ENCODE measurements around the gene MRPL54.

The MRPL54 gene

GRCh38 chr19:3762501-3763459 is at the start of gene MRPL54:
Gene MRPL54, plus strand, starts transcription at chr19:3762682. Its CDS starts 19 bp downstream, at chr19:3762701.
- DNase-seq: peak; percentile 85

DNA sequence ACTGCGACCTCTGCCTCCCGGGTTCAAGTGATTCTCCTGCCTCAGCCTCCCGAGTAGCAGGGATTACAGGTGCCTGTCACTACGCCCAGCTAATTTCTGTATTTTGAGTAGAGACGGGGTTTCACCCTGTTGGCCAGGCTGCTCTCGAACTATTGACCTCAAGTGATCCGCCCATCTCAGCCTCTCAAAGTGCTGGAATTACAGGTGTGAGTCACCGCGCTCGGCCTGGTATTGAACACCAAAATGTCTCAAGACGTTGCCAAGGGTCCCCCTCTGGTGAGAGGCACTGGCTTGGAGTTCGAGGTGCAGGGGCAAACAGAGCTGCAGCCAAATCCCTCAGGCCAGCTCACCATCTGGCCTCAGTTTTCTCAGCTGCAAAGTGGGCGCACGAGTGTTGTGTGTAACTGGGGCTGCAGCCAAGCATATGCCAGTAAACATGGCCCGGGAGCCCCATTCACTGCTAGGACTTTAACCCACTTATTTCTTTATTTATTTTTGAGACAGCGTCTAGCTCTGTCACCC is 46.3 kb upstream of the MRPL54 start:
- DNase-seq: no peak

DNA sequence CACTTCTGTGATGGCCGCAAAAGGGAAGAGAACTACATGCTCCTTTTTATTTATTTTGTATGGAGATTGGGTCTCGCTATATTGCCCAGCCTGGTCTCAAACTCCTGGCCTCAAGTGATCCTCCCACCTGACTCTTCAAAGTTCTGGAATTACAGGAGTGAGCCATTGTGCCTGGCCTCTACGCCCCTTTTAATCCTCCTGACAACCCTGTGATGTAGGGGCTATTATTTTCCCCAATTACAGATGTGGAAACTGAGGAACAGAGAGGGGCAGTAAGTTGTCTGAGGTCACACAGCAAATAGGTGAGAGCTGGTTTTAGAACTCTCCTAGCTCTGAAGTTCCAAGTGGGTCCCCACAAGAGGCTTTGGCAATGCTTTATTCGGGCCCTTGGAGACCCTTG is 42.6 kb upstream of the MRPL54 start:
- DNase-seq: no peak

GRCh38 chr19:3720349-3720917 is 42.0 kb upstream of the MRPL54 start:
- no peak for DNase-seq

GRCh38 chr19:3721131-3721886 is 41.2 kb upstream of the MRPL54 start:
- DNase-seq: peak; percentile 47

- DNase-seq: no peak
These were observed 40.5 kb upstream of the MRPL54 start for GRCh38 chr19:3721887-3722442.

DNA sequence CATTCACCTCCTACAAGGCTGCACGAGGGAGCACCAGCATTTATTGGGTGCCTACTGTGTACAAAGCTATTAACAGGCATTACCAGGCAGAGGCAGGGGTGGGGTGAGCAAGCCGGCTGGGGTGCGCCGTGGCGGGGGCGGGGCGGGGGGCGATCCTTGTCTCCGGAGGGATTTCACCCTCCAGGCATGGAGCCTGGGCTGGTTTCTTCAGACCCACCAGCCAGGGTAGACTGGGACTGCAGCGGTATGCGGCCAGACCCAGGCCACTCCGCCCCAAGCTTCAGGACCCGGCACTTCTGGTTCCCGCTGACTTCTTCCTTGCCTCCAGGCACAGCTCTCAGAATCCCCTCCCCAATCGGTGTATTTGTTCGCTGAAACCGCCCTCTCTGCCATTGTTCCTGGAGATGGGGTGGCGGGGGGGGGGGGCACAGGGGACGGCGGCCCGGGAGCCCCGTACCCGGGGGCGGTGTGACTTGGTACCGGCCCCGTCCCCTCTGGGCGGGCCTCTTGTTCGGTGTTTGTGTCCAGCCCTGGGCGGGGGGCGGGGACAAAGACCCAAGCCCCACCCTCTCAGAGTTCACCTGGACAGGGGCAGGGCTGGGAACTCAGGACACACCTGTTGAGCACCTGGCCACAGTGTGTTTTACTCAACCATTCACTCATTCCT is 39.9 kb upstream of the MRPL54 start:
- no peak for DNase-seq

GRCh38 chr19:3723110-3723488 is 39.4 kb upstream of the MRPL54 start:
- no peak for DNase-seq

DNA sequence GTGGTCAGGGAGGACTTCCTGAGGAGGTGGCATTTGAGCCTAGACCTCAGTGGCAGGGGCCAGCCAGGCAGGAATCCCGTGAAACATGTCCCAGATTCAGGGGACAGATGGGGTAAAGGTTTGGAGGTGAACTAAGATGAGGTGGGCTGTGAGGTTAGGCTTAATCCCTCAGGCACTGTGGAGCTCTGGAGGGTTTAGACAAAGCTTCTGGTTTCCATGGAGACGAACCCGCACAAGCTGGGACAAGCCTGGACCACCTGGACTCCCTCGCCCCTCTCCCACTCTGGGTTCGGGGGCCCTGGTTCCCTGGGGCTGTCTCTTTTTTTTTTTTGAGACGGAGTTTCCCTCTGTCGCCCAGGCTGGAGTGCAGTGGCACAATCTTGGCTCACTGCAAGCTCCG is 38.6 kb upstream of the MRPL54 start:
- no peak for DNase-seq

DNA sequence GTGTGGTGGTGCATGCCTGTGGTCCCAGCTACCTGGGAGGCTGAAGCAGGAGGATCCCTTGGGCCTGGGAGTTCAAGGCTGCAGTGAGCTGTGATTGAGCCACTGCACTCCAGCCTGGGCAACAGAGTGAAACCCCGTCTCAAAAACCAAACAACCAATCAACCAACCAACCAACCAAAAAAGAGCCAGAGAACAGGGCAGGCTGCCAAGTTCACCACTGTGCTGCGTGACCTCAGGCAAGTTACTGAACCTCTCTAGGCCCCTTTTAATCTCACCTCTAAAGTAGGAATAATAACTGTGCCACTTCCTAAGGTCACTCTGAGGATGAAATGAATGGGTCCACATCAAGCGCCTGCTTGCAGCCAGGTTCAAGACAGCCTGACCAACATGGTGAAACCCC is 37.4 kb upstream of the MRPL54 start:
- no peak for DNase-seq

GRCh38 chr19:3725640-3726310 is 36.7 kb upstream of the MRPL54 start:
- DNase-seq: no peak

DNA sequence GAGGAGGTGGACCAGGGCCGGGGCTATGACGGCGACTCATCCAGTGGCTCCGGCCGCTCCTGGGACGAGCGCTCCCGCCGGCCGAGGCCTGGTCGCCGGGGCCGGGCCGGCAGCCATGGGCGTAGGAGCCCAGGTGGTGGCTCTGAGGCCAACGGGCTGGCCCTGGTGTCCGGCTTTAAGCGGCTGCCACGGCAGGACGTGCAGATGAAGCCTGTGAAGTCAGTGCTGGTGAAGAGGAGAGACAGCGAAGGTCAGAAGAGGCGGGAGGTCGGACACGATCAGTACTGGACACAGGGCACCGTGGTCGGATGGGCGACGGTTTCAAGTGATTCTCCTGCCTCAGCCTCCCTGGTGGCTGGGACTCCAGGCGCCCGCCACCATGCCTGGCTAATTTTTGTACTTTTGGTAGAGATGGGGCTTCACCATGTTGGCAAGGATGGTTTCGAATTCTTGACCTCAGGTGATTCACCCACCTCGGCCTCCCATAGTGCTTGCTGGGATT is 32.0 kb upstream of the MRPL54 start:
- no peak for DNase-seq

DNA sequence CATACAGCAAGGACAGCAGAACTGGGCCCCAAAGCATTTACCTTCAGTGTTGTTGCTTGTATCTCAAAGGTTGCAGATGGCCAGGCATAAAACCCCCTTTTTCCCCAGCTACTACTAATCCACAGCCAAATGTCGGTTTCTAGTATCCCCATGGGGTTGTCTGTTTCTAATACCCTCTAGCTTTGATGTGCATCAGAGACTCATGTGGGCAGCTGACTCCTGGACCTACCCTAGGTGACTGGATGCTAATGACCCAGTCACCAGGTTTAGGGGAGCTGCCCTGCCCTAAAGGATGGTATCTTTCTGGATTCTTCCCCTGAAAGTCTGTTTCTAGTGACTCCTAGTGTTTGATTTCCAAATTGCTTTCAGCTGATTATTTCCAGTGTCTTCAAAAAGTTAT is 30.4 kb upstream of the MRPL54 start:
- DNase-seq: no peak

GRCh38 chr19:3733549-3734309 is 28.8 kb upstream of the MRPL54 start:
- DNase-seq: no peak

DNA sequence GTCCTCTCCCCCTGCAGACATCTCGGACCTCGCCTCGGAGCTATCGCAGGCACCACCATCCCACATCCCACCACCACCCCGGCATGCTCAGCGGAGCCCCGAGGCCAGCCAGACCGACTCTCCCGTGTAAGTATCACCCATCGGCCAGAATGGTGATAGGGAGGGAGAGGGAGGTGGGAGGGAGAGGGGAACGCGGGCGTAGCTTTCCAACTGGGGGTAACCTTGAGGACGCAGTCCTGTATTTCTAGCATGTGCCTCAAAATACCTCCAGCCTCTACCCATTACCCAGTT is 28.2 kb upstream of the MRPL54 start:
- DNase-seq: no peak

- no peak for DNase-seq
These were observed 26.3 kb upstream of the MRPL54 start for GRCh38 chr19:3736106-3736724.

DNA sequence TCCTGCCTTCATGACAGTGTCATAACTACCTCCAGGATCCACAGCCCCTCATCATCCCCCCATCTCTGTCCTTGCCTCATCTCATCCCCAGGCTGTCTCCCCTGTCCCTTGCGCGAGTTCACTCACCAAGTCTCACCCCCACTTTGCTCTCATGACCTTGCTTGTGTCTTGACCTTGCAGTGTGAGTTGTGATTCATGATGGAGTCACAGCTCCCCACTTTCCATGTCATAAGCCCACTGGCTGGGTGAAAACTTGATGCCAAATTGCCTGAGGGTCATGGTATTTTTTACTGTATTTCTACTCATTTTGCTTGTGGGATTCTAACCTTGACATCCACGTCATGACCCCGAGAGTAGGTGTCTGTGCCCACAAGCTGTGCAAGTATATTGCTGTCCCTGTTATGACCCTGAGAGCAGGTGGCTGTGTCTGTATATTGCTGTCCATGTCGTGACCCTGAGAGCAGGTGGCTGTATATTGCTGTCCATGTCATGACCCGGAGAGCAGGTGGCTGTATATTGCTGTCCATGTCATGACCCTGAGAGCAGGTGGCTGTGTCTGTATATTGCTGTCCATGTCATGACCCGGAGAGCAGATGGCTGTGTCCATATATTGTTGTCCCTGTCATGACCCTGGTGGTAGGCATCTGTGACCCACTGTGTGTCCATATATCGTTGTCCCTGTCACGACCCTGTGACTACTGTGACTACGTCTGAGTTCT is 24.8 kb upstream of the MRPL54 start:
- DNase-seq: no peak

DNA sequence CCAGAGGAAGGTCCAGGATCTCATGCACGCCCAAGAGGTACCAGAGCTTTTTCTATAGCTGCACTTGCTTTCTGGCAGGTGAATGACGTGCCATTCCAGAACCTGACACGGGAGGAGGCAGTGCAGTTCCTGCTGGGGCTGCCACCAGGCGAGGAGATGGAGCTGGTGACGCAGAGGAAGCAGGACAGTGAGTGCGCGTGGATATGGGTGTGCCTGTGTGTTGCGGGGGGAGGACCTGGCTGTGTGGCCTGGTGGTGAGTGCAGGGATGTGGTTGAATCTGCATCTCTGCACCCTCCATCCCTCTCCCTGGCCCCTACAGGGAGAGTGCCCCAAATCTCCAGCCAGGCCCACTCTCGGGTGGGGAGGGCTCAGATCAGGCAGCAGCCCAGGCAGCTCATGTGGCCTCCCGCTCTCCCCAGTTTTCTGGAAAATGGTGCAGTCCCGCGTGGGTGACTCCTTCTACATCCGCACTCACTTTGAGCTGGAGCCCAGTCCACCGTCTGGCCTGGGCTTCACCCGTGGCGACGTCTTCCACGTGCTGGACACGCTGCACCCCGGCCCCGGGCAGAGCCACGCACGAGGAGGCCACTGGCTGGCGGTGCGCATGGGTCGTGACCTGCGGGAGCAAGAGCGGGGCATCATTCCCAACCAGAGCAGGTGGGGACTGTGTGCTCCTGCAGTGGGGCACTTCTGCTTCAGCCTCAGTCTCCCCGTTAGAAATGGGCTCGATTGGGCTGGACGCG is 23.8 kb upstream of the MRPL54 start:
- no peak for DNase-seq

DNA sequence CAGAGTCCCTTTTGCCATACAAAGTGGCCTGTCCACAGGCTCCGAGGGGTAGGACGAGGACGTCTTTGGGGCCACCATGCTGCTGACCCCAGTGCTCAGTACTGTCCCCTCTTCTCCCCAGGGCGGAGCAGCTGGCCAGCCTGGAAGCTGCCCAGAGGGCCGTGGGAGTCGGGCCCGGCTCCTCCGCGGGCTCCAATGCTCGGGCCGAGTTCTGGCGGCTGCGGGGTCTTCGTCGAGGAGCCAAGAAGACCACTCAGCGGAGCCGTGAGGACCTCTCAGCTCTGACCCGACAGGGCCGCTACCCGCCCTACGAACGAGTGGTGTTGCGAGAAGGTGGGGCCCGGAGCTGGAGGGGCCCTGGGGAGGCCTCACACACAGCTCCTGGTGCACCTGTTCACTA is 22.1 kb upstream of the MRPL54 start:
- no peak for DNase-seq
